GM21723 (cell line): ENCODE results near the gene RP2.

ENCODE experiments used
- ATAC-seq: cut with Tn5 transposase; IDR thresholded peaks from one replicate; pipeline ENCODE4 v1.9.1; 2021; ENCODE audit warnings: mild to moderate bottlenecking, moderate library complexity; ENCODE audit not compliant: unreplicated experiment

RP2 gene

GRCh38 chrX:46917622-46918021 lies 80.8 kb downstream of the RP2 start:
- ATAC-seq: no peak

GRCh38 chrX:46918434-46918833 lies 81.6 kb downstream of the RP2 start:
- ATAC-seq: no peak

GRCh38 chrX:46920235-46920634 lies 83.4 kb downstream of the RP2 start:
- no peak for ATAC-seq

- ATAC-seq: no peak
Observed at GRCh38 chrX:46922611-46923010, 85.8 kb downstream of the RP2 start.

- ATAC-seq: no peak
Observed at GRCh38 chrX:46927718-46928117, 90.9 kb downstream of the RP2 start.

GRCh38 chrX:46929439-46930261 lies 92.8 kb downstream of the RP2 start:
- ATAC-seq: no peak
